ENCODE measurements around the gene TMEFF2. TPM values are rescaled to one million over a fixed set of nuclear protein-coding genes. Genes with fewer than 3 reads are reported as not detected.

Gene TMEFF2
- total and polyA plus RNA-seq, 2 experiments from 2014 or later, result 1.7 to 2.2 TPM

DNA sequence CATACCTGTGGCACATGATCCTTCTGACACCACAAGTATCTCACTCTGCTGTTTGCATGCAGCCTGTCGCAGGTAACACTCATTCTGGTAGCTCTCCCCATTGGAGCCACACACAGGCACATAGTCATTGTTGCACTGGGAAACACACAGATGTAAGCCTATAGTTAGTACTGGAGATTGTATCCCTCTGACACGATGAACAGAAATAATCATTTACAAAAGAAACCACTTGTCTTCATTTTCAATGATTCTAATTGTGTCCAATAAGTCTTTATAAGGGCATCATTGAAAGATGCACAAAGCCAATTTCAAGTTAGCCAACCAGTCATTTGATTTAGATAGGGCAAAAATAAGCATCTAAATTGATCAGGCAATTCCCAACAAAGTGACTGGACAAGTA, 10.4 kb downstream of the TMEFF2 start (continued):
- TF ChIP-seq JUNB (IDR thresholded peaks at IDR 0.05; ENCODE audit: unreplicated experiment), result no peak
- no peak for TF ChIP-seq EZH2phosphoT487 (IDR thresholded peaks at IDR 0.05; ENCODE audit: unreplicated experiment)
- TF ChIP-seq ETS1 (IDR thresholded peaks at IDR 0.05), result no peak
- no peak for TF ChIP-seq ZNF114 (CRISPR knock-in tag; IDR thresholded peaks at IDR 0.05)

- Histone ChIP-seq H3K36me3 (ENCODE audit: insufficient read depth) (no peaks in the 10 kb centered on the region), H4K20me1 (replicated peaks; ENCODE audit: insufficient read depth) (no peaks in the 10 kb centered on the region), H3K4me2 (no peak overlapping the region), H3K79me2 (replicated peaks; ENCODE audit: insufficient read depth) (no peaks in the 10 kb centered on the region), H3K9me2 (ENCODE audit: insufficient read depth) (no peaks in the 10 kb centered on the region), H3K4me1 (ENCODE audit: insufficient read depth) (no peaks in the 10 kb centered on the region), H3K27ac (ENCODE audit: low read depth) (no peak overlapping the region), H3K4me3 (no peak overlapping the region), H3F3A (replicated peaks; ENCODE audit: low read depth) (no peaks in the 10 kb centered on the region), H2AFZ (no peak overlapping the region), H3K27me3 (ENCODE audit: insufficient read depth) (no peaks in the 10 kb centered on the region)
- ATAC-seq (no peak), DNase-seq (ENCODE audit: low spot score) (no peak)
- Mint-ChIP-seq H3K36me3 (ENCODE audit: low read depth) (no peaks in the 10 kb centered on the region), H3K4me1 (no peaks in the 10 kb centered on the region), H3K27me3 (ENCODE audit: insufficient read depth, low read depth, poor library complexity) (no peaks in the 10 kb centered on the region), H3K9me3 (no peaks in the 10 kb centered on the region), H3K4me3 (no peak overlapping the region), H3K27ac (no peak overlapping the region)
- no peak for TF ChIP-seq JUNB (IDR thresholded peaks at IDR 0.05; ENCODE audit: unreplicated experiment)
- no peak for TF ChIP-seq CREB1 (CRISPR knock-in tag; IDR thresholded peaks at IDR 0.05; ENCODE audit: low read depth)
- no peak for TF ChIP-seq STAT1 (IDR thresholded peaks at IDR 0.05; ENCODE audit: unreplicated experiment)
- no peak for TF ChIP-seq POLR2AphosphoS5 (IDR thresholded peaks at IDR 0.05; ENCODE audit: low read depth)
Measured at GRCh38 chr2:192183296-192183695, 11.4 kb downstream of the TMEFF2 start.

DNA sequence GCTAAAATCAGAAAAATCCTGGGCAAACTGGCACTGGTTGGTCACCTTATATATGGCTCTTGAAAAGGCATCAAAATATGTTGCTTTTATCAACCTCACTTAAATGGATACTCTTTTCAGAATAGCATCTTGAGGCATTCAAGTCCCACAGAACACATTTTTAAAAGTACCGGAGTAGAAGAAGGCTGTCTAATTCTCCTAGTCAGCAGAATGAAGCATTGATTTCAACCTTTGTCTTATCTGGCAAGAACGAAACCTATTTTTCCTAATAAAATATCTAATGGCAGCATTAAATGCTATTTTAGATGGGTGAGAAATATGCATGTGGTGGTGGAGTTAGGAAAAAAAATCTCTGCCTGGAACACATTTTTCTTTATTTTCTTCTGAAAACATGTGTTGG, 27.8 kb downstream of the TMEFF2 start:
- H3F3A ChIP-seq (replicated peaks; ENCODE audit: low read depth), result no peaks in the 10 kb centered on the region
- H3K9me2 ChIP-seq (ENCODE audit: insufficient read depth), result no peaks in the 10 kb centered on the region
- H3K4me2 ChIP-seq, result no peak overlapping the region
- TF ChIP-seq POLR2AphosphoS5 (IDR thresholded peaks at IDR 0.05; ENCODE audit: low read depth), result no peak
- TF ChIP-seq CTCF (conservative IDR thresholded peaks at IDR 0.05; ENCODE audit: low read depth in 2 of 2), result no peak
- no peak for TF ChIP-seq ZNF331 (CRISPR knock-in tag; IDR thresholded peaks at IDR 0.05; ENCODE audit: low read depth)
- TF ChIP-seq EZH2phosphoT487 (IDR thresholded peaks at IDR 0.05; ENCODE audit: unreplicated experiment), result no peak
- no peak for TF ChIP-seq EZH2 (IDR thresholded peaks at IDR 0.05; ENCODE audit: low read depth, unreplicated experiment)
- TF ChIP-seq CREB1 (CRISPR knock-in tag; IDR thresholded peaks at IDR 0.05; ENCODE audit: low read depth), result no peak
- no peak for TF ChIP-seq JUNB (IDR thresholded peaks at IDR 0.05; ENCODE audit: unreplicated experiment)
- no peaks in the 10 kb centered on the region for H4K20me1 ChIP-seq (replicated peaks; ENCODE audit: insufficient read depth)
- H3K4me1 ChIP-seq (ENCODE audit: insufficient read depth), result no peaks in the 10 kb centered on the region
- H3K4me1 Mint-ChIP-seq, result no peaks in the 10 kb centered on the region
- H3K27ac ChIP-seq (ENCODE audit: low read depth), result no peak overlapping the region
- no peak overlapping the region for H3K27ac Mint-ChIP-seq
- H2AFZ ChIP-seq, result no peak overlapping the region
- H3K36me3 ChIP-seq (ENCODE audit: insufficient read depth), result no peaks in the 10 kb centered on the region
- no peaks in the 10 kb centered on the region for H3K79me2 ChIP-seq (replicated peaks; ENCODE audit: insufficient read depth)
- H3K9me3 Mint-ChIP-seq, result no peaks in the 10 kb centered on the region
- ATAC-seq (no peak), DNase-seq (ENCODE audit: low spot score) (no peak)
- no peaks in the 10 kb centered on the region for H3K27me3 ChIP-seq (ENCODE audit: insufficient read depth)
- no peak overlapping the region for H3K4me3 ChIP-seq
- no peaks in the 10 kb centered on the region for H3K36me3 Mint-ChIP-seq (ENCODE audit: low read depth)
- H3K27me3 Mint-ChIP-seq (ENCODE audit: insufficient read depth, low read depth, poor library complexity), result no peaks in the 10 kb centered on the region
- no peak overlapping the region for H3K4me3 Mint-ChIP-seq
